A549 (cell line): ENCODE data around the gene OR5D16.

Source experiments
- CBX8 ChIP-seq: fragments of 200-600 bp; sonication (generic); IDR thresholded peaks from 2 replicates; pipeline ENCODE4 v1.6.1; 2016
- CTCF ChIP-seq: fragments of >200 bp; sonication (Bioruptor Twin); formaldehyde crosslinking; IDR thresholded peaks from 3 replicates; pipeline ENCODE4 v1.5.1; 2016
- ELK1 ChIP-seq: fragments of 150-350 bp; IDR thresholded peaks from 2 replicates; pipeline ENCODE4 v1.6.1; 2014; ENCODE audit warnings: low read depth, mild to moderate bottlenecking, low read length
- MAX ChIP-seq: IDR thresholded peaks from 2 replicates; pipeline ENCODE4 v1.6.1; 2012
- MYC ChIP-seq: IDR thresholded peaks from 2 replicates; pipeline ENCODE4 v1.6.1; 2012; ENCODE audit warnings: mild to moderate bottlenecking, inconsistent platforms, low read length, improper control_type of control experiment, borderline replicate concordance
- NFE2L2 ChIP-seq: fragments of 150-350 bp; conservative IDR thresholded peaks from 2 replicates; pipeline ENCODE4 v1.6.1; 2014; ENCODE audit warnings: low read length
- PBX3 ChIP-seq: IDR thresholded peaks from 2 replicates; pipeline ENCODE4 v1.6.1; 2012
- POLR2A ChIP-seq: IDR thresholded peaks from 2 replicates; pipeline ENCODE4 v1.6.1; 2012; ENCODE audit warnings: mild to moderate bottlenecking, low read length
- POLR2AphosphoS2 ChIP-seq: conservative IDR thresholded peaks from 2 replicates; pipeline ENCODE4 v1.6.1; 2012; ENCODE audit warnings: low read length, improper control_type of control experiment, inconsistent platforms
- RCOR1 ChIP-seq: fragments of 150-350 bp; IDR thresholded peaks from 2 replicates; pipeline ENCODE4 v1.6.1; 2014; ENCODE audit warnings: antibody characterized with exemption, low read length, low read depth
- RFX5 ChIP-seq: fragments of 450-650 bp; IDR thresholded peaks from 2 replicates; pipeline ENCODE4 v1.7.1; 2014; ENCODE audit warnings: antibody characterized with exemption, mild to moderate bottlenecking, moderate library complexity
- SMC3 ChIP-seq: fragments of >200 bp; sonication (Bioruptor Twin); formaldehyde crosslinking; IDR thresholded peaks from 3 replicates; pipeline ENCODE4 v1.6.1; 2018; ENCODE audit warnings: inconsistent platforms
- TP53 ChIP-seq: fragments of 250-450 bp; sonication (Bioruptor Pico); IDR thresholded peaks from 2 replicates; pipeline ENCODE4 v1.5.0; 2021; ENCODE audit warnings: mild to moderate bottlenecking, moderate library complexity

GRCh38 chr11:55849037-55849436 lies 10.5 kb downstream of the OR5D16 start:
- TF ChIP-seq PBX3 (no peak), SMC3 (no peak), ELK1 (no peak), POLR2A (no peak), CTCF (no peak), RFX5 (no peak), CBX8 (no peak), TP53 (CRISPR knock-in tag) (no peak), MAX (no peak), RCOR1 (no peak), MYC (no peak), POLR2AphosphoS2 (no peak), NFE2L2 (no peak)
